GM19240 (cell line): ENCODE data around the gene IGSF21.

Experiments used
- DNase-seq: peaks from one replicate; pipeline ENCODE4 v3.0.0; 2011; ENCODE audit warnings: low spot score; ENCODE audit not compliant: insufficient read length

IGSF21 gene

DNA sequence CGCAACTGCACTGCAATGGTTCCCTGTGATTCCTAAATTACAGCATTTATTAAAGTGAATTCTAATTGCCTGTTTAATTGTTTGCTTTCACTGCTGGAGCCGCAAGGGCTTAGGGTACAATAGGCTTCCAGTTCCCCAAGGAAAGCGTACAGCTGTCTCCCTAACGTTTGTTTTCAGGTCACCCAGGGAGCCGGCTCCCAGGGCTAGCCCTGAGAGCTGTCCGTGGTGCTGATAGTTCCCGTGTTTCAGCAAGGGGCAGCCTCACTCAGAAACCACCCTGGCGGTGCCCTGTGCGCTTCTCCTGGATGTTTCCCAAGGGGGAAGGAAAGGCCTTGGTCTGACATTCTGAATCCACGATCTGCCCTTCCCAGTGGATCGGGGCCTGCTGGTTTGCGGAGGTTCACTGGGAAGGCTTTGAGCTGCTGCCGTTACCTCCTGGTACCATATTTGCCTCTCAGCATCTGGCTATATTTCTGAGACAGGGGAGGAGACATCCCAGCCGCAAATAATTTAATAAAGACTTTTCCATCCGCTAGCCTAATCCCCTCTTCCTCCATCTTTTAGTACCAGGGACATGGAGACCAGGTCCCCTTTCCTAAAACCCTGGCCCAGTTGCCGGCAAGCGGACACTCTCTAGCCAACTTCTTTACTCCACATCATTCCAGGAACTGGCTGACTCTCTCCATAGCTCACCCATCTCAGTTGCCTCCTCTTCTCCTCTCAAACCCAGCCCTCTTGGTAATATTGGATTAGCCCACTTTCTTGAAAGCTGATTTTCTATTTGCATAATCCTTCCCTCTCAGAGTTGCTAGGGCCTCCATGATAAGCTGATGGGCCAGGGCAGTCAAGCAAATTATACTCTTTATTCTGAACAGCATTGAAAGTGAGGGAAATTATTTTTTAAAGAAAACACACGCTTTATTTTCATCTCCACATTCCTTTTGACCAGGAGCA is 149.0 kb downstream of the IGSF21 start:
- peak; percentile 18 for DNase-seq

DNA sequence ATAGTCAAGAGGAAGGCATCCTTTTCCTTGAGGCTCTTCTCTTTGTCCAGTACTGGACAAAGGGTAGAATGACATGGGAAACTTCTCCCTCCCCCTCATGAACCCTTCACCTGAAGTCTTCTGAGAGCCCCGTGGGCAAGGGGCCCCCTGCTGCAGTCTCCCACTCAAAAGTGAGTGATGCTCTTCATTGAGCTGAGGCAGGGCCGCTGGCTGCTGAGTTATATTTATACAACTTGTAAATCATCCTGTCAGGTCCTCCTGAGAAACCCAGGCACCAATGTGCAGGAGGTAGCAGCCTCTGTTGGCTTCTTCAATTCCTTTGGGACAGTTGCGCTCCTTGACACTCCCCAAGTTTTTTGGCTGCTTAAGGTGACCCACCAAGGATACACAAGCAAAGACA is 150.2 kb downstream of the IGSF21 start:
- no peak for DNase-seq

DNA sequence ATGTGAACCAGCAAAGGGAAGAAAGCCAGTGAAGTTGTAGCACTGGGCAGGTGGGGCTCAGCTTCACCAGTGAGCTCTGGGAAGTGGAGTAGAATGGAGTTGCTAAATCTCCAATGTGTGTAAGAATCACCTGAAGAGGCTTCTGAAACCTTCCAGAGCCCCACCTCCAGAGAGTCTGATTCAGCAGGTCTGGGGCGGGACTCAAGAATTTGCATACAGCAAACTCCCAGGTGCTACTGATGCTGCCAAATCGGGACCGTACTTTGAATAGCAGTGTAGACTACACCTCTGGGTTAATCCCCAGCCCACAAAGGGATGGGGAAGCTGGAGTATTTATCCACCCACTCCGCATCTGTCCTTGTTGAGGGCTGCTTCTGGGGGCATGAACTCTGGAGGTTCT is 154.3 kb downstream of the IGSF21 start:
- DNase-seq: no peak

DNA sequence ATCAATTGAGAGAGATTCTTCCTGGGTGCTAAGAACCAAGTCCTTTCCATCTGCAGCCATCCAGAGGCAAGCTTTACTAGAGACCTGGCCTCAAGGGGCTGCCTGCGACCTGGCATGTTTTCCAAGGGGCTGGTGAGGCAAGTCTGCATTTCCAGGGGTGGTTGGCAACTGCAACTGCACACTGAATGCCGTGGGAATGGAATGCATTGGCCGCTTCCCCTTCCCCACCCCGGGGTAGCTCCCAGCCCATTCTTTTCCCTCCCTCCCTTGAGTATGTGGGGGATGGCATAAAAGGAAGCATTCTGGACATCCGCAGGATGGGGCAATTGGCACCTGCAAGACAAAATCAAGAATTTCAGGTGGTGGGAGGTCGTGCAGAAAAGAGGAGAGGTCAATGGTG is 155.1 kb downstream of the IGSF21 start:
- DNase-seq: no peak

DNA sequence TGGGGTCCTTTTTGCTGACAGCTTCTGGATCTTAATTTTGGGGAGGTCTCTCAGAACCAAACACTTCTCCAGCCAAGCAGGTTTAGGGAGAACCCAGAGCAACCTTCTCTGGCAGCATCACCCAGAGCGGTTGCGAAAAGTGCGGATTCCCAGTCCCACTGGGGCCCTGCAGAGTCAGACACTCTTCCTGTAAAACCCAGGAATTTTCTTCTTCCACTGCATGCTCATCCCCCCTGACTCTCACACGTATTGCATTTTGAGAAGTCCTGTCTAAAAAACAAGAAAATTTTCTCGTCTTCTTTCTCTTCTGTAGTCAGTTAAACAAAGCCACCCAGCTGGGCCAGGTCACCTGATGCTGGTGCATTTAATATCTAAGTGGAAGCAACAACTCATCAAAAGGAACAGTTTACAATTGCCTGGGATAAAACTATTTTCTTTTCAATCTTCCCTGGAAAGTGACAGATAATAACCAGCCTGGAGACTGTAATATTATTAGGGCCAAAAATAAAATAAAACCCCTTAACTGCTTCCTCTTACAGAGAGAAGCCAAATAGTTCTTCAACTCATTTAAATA is 156.0 kb downstream of the IGSF21 start:
- DNase-seq: no peak

DNA sequence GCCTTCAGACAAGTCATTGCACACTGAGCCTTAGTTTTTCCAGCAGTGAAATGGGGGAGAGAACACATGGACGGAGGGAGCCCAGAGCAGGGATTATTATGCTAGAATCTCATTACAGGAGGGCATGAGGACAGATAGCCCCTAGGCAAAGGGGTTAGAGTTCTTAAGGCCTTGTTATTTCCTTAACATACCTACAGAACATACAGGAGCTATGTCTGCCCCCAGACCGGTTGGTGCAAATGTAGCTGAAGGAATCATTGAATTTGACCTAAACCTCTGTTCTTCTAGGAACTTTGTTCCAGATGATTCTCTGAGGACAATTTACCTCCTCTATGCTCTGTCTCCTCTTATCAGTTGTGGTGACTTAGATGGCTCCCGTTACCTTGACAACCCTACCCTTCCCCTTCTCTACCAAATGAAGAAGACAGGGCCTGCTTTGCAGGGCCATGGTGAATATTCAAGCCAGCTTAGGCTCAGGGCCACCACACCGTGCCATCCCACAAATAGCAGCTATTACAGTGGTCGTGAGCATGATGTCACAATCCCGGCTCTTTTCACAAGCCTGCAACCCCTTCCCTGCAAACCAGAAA is 156.9 kb downstream of the IGSF21 start:
- DNase-seq: no peak

DNA sequence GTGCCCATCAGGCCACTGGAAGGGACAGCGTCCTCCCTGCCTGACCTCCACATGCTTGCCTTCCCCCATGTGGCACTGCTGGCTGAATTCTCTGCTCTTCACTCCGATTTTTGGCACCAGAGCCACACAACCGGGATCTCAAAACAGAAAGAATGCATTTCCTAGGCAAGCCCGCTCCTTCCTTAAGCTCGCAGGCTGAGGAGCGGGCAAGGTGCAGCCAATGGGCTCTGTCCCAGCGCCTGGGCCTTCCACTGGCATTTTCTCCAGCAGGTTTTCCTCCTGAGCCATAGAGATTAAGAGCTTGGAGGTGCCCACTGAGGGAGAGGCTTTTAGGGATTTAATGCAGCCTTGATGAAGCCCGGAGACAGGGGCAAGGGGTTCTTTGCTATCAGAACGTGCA is 158.0 kb downstream of the IGSF21 start:
- no peak for DNase-seq

DNA sequence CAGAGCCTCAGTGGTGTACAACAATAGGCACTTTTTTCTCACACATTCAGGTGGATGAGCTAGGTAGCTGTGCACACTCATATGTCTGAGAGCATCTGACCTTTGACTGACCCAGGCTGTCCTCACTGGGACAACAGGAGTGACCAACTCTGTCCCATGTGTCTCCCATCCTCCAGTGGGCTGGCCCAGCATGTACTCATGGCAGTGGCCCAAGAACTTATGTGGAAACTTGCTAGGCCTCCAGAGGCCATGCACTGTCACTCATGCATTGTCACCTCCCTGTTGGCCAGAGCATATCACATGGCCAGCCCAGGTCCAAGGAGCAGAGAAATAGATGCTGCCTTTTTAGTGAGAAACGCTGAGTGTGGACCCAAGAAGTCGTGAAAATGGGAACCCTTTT is 158.8 kb downstream of the IGSF21 start:
- DNase-seq: no peak

DNA sequence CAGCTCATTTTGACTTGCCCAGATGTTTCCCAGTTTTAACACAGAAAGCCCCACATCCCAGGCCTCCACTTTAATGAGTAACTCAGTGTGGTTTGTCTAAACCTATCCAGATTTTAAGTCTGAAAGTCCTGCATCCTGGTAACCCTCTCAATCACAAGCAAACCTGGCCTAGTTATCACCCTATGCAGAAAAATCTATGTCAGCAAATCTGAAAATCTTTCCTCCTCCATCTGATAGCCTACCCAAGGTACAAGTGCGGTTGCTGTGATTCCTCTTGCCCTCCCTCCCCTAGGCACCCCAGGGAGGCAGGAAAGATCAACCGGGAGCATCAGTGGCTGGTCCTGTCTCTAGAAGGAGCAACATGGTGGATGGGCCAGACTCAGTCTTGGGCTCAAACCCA is 163.7 kb downstream of the IGSF21 start:
- no peak for DNase-seq

DNA sequence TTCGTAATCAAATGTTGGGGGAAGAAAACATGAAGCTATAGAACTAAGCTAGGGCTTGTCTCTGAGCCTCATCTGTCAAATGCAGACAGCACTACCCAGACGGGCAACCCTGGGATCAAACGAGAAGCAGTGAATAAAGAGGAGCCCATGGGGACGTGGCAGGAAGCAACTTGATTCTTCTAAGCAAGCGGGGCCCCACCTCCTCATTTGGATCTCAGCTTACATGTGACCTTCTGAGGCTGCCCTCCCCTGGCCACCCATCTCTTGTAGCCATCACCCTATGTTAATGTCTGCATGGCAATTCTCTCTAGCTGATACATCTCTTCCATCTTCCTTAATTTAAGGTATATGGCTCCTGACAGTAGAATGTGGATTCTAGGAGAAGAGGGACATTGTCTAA is 171.3 kb downstream of the IGSF21 start:
- no peak for DNase-seq

DNA sequence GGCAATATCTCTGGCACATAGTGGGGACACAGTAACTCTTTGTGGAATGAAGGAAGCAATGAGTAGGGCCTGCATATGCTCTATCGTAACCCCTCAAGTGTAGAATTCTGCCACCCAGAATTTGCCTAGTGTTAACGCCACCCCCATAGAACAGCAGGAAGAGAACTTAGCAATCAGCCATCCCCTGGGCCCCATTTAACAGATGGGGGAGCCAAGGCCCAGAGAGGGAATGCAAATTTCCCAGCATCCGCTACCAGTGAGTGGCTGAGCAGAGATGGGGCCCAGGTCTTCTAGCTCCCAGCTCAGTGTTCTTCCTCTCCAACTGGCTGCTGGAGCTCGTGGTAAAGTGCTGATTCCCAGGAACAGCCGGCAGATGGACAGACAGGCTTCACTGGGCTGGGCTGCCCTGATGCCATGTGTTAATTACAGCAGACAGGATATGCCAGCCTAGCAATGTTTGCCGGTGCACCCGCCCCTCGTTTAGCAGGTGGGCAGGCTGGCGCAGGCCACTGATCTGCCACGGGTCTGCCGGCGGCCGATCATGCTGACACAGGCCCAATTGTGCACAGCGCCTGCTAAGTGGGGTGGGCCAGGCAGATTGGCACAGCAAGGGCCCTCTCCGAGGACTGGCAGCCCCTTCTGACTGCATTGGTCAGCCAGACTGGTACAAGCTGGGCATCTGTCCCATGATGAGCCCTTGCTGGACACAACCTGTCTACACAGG is 171.9 kb downstream of the IGSF21 start:
- DNase-seq: no peak

DNA sequence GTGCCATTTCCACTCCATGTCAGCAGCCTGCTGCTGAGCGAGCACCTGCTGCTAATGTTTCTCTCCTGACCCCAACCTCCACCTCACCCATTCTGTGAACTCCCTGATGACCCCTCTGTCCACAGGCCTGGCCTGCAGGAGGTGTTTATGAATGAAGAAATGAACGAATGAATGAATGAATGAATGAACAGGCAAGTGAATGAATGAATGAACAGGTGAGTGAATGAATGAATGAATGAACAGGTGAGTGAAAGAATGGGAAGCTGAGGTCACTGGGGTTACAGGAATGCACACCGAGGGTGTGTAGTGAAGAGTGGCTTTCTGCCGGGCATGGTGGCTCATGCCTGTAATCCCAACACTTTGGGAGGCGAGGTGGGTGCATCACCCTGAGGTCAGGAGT is 173.4 kb downstream of the IGSF21 start:
- DNase-seq: no peak

DNA sequence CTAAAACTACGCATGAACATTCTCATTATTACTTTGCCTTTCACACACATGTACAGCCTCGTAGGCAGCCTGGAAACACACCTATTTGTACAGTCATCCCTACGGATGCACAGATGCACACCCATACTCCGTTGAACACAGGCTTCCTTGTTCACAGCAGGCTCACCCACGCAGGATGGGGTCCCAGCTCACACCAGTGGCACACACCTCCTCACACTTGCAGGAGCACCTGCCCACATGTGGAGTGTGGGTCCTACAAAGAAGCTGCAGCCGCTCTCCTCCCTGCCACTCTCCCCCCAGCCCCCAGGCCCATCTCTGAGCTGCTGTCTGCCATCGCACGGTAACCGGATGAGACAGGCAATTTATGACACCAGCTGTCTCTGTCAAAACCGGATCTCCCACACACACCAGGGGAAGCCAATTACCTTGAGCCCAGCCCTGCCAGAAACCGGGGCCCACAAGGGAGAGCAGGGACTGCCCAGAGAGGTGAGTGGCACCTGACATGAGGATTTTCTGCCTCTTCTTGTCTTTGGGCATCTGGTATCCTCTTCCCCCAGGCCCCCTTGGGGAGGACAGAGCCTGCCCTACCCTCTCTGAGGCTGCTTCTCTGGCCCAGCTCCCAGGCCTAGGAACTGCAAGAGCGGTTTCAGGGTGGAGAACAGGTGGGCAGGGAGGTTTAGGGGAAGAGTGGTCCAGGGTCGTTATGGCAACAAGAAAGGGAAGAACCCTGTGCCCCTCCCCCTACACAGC is 175.4 kb downstream of the IGSF21 start:
- DNase-seq: no peak

DNA sequence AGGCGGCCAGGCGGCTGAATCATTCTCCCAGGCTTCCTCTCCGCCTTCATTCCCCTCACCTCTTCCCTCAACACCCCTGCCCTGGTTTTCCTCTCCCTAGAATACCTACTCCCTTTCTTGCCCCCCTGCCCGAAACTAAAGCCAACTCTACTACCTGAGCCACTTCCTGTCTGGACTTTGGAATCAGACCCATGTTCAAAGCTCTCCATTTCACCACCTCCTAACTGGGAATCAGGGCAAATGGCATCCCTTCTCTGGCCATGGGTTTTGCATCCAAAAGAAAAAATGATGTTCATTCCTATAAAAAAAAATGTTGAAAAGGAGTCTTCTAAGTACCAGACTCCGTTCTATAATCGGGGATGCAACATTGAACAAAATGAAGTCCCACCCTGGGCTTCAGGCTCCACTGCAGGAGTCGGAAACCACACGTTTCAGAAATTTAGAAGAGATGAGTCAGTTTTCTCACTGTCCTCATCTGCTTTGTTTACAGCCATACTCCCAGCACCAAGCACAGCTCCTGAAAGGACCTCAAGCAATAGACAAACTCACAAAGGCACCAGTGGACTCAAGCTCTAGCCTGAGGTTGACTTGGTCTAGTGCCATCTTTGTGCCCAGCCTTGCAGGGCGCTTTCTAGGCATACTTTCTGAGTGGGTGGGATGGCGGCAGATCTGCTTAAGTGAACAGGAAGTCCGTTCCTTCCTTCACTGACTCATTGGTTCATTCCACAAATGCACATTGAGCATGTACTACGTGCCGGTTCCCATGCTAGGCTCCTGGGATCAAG is 176.2 kb downstream of the IGSF21 start:
- DNase-seq: no peak

DNA sequence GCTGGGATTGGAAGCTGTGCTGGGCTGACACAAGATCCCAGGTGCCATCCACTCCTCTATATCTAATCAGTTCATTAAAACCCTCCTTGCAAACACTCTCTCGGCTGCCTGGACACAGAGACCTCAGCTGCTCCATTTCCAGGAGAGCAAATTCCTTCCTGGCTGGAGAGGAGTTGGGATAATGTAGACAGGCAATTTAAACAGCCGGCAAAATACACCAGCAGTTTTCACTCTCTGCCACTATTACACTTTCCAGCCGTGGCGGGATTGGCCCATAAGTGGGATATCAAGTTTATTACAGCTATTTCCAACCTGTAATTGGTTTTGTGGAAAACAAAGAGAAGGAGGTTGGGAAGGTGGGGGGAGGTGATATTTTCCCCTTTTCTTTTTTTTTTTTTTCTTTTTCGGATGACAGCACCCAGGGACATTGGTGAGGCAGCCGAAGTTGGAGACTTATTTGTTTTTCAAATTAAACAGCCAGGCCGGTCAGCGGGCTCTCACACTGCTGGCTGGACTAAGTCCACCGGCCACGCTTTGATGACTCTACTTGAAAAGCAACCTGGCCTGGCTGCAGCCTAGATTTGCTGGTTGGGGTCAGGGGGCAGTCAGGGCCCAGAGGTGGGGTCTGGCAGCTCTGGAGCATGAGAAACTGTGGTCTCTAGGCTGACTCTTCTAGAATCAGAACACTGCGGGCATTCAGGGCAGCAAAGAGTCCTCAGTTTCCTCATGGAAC is 177.4 kb downstream of the IGSF21 start:
- no peak for DNase-seq

DNA sequence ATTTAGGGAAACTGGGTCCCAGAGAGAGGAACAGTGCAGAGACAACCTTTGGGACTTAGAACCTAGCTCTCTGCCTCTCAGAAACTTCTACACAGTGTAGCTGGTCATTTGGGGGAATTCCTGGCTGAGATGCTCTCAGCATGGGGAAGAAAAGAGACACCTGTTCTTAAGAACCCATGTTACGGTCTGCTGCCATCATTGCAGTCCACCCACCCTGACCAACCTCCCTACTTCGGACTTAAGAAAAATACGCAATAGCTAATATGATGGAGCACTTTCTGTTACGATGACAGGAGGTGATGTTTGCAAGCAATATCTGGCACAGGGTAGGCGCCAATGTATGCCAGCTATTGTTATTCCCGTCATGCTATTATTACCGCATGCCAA is 177.9 kb downstream of the IGSF21 start:
- no peak for DNase-seq

DNA sequence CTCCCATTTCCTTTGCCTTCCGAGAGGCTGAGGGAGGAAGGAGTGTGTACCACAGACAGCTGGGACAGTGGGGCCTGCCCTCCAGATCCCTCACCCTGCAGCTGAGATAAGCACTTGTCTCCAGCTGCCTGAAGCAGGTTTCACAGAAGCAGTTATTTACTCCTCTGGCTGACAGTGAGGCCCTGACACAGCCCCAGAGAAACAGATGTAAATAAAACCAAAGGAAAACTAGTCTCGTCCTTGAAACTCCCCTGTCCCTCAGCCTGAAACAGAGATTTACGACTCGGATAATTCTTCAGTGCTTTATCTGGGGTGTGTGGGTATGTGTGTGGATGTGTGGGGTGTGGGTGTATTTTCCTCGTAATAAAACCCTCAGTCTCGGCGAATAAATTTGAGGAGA is 181.1 kb downstream of the IGSF21 start:
- no peak for DNase-seq

DNA sequence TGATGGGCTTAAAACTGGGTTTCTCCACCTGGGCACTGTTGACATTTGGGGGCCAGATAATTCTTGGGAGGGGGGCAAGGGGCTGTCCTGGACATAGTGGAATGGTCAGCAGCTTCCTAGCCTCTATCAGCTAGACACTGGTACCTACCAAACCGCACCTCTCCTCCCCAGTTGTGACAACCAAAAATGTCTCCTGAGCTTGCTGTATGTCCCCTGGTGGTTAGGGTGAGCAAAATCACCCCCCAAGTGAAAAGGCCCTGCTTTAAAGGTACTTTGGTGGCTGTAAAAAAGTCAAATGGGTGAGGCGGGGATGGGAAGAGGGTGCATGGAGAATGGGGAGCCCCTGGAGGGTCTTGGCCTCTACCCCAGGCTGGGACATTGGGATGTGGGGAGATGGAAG is 182.0 kb downstream of the IGSF21 start:
- DNase-seq: no peak

DNA sequence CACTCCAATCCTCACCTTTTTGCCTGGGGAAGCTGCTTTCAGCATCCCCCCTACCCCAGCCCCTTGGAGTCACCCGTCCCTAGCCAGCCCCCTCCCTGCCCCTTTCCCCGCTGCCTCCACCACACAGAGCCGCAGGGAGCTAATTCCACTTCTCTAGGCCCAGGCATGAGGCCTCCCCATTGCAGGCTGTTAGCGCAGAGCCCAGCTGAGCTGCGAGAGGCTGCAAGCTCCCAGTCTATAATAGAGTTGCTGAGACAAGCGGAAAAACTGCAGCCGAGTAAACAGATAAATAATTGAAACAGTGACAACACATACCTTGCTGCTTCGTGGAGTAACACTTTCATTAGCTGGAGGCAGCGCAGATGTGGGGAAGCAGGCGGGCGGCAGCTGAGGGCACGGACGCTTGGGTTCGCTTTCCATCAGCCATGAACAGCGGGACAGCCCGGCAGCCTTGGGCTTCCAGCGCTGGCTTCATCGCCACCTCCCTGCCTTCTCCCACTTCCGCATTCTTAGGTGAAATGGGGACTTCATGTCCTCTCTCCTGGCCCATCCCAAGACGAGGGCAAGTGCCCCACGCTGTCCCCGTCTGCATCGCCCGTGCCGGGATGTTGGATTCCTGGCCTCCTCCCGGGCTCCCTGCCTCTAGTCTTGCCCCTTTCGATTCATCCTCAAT is 183.3 kb downstream of the IGSF21 start:
- DNase-seq: no peak
